Naive B cell (primary cell): ENCODE measurements around the gene WDR48. TPM values are rescaled to one million over a fixed set of nuclear protein-coding genes. Genes with fewer than 3 reads are reported as not detected.
"Not testable (repeated sequence)": the region's sequence is repeated elsewhere in the genome, so short reads cannot be mapped to it uniquely, and the experiment has no call there.

Source experiments
- ATAC-seq, 2 donors: fragments of 150-1000 bp; cut with Tn5 transposase; 2 replicates each; pipeline ENCODE4 v1.10.0; 2021; ENCODE audit warnings: low read depth in 2 of 2, mild to moderate bottlenecking in 2 of 2, moderate library complexity in 2 of 2
- DNase-seq: peaks from one replicate; pipeline ENCODE4 v3.0.0; 2022
- H3K27ac Mint-ChIP-seq, 6 donors: one replicate each; pipeline ENCODE4 v1.8.0; 2020 to 2022; ENCODE audit warnings: mild to moderate bottlenecking in 6 of 6, mixed read lengths in 6 of 6, moderate library complexity in 5 of 6, inconsistent platforms in 2 of 6
- H3K27me3 Mint-ChIP-seq, 3 donors: one replicate each; pipeline ENCODE4 v1.8.0; 2021 to 2022; ENCODE audit warnings: mixed read lengths in 3 of 3, mild to moderate bottlenecking in 1 of 3
- H3K36me3 Mint-ChIP-seq, 2 donors: one replicate each; pipeline ENCODE4 v1.8.0; 2020 to 2022; ENCODE audit warnings: mixed read lengths in 2 of 2, inconsistent platforms in 1 of 2, mild to moderate bottlenecking in 1 of 2
- H3K4me1 Mint-ChIP-seq, 3 donors: one replicate each; pipeline ENCODE4 v1.8.0; 2020 to 2022; ENCODE audit warnings: mixed read lengths in 3 of 3, inconsistent platforms in 1 of 3, mild to moderate bottlenecking in 1 of 3, moderate library complexity in 1 of 3
- H3K4me3 Mint-ChIP-seq, 8 donors: one replicate each; pipeline ENCODE4 v1.8.0; 2020 to 2022; ENCODE audit warnings: mild to moderate bottlenecking in 8 of 8, mixed read lengths in 8 of 8, moderate library complexity in 8 of 8, inconsistent platforms in 2 of 8
- H3K9me3 Mint-ChIP-seq, 7 donors: one replicate each; pipeline ENCODE4 v1.8.0; 2020 to 2022; ENCODE audit warnings: mixed read lengths in 7 of 7, mild to moderate bottlenecking in 5 of 7, inconsistent platforms in 2 of 7, moderate library complexity in 1 of 7
- polyA plus RNA-seq, 6 donors: library from polyadenylated mRNA; unstranded; fragments of 300-500 nt; fragmentation: Illumina TruSeq; gene quantifications; one replicate each; pipeline ENCODE4 v1.2.3, GENCODE V29; 2021; ENCODE audit warnings: low read depth in 6 of 6

The WDR48 gene
- polyA plus RNA-seq, 6 donors from 2014 or later: 23.5 to 66.0 (median 54.3) TPM

GRCh38 chr3:39028546-39028945, 23.3 kb upstream of the WDR48 start:
- no peak for ATAC-seq
- no peak overlapping the region for H3K4me3 Mint-ChIP-seq

DNA sequence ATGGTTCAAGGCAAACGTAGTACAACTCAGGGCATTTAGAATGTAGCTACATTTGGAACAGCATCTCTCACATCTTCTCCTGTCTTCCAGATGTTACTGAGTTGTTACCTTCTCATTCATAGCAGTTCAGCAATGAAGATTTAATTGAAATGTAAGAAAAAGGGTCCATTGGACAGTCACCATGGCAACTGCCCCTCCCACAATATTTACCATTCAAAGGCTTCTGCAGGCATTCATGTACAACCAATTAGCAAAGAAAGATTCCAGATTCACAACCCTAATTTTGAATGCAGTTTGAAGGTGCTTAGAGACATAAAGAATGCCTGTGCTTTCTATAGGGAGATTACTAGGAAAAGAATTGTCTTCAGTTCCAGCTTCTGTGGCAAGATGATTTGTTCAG, 22.3 kb upstream of the WDR48 start:
- Mint-ChIP-seq H3K9me3 (peaks cover 0 to 9% (median 0%) of the 10 kb centered on the region in 7 donors), H3K4me1 (peaks cover 0 to 4% (median 0%) of the 10 kb centered on the region in 3 donors), H3K36me3 (peaks cover 0 to 7% of the 10 kb centered on the region in 2 donors), H3K4me3 (no peak overlapping the region), H3K27me3 (peaks cover 7 to 13% (median 9%) of the 10 kb centered on the region in 3 donors), H3K27ac (no peak overlapping the region)
- DNase-seq: no peak
- ATAC-seq: no peak

More at GRCh38 chr3:39028546-39028945, 23.3 kb upstream of the WDR48 start:
- no peaks in the 10 kb centered on the region for H3K9me3 Mint-ChIP-seq
- no peak for DNase-seq
- H3K4me1 Mint-ChIP-seq: peaks cover 0 to 4% (median 0%) of the 10 kb centered on the region in 3 donors
- no peaks in the 10 kb centered on the region for H3K36me3 Mint-ChIP-seq
- no peak overlapping the region for H3K27ac Mint-ChIP-seq
- H3K27me3 Mint-ChIP-seq: peaks cover 7 to 13% (median 9%) of the 10 kb centered on the region in 3 donors

GRCh38 chr3:39038165-39038564, 13.7 kb upstream of the WDR48 start:
- DNase-seq (no peak), ATAC-seq (no peak)
- Mint-ChIP-seq H3K4me3 (no peak overlapping the region), H3K9me3 (peaks cover 4 to 39% (median 17%) of the 10 kb centered on the region in 7 donors), H3K4me1 (no peaks in the 10 kb centered on the region), H3K27ac (no peak overlapping the region), H3K27me3 (peaks cover 10 to 48% (median 31%) of the 10 kb centered on the region in 3 donors), H3K36me3 (peaks cover 4 to 24% of the 10 kb centered on the region in 2 donors)

- Mint-ChIP-seq H3K27ac (peak overlapping the region in 1 of 6 donors; percentile 85), H3K9me3 (no peaks in the 10 kb centered on the region), H3K27me3 (no peaks in the 10 kb centered on the region), H3K4me1 (peaks cover 29 to 37% (median 32%) of the 10 kb centered on the region in 3 donors), H3K4me3 (peak overlapping the region in 2 of 8 donors; percentile 1 to 53), H3K36me3 (peaks cover 0 to 7% of the 10 kb centered on the region in 2 donors)
- DNase-seq (no peak), ATAC-seq (no peak)
Measured at GRCh38 chr3:39050029-39050428, 1.8 kb upstream of the WDR48 start.

DNA sequence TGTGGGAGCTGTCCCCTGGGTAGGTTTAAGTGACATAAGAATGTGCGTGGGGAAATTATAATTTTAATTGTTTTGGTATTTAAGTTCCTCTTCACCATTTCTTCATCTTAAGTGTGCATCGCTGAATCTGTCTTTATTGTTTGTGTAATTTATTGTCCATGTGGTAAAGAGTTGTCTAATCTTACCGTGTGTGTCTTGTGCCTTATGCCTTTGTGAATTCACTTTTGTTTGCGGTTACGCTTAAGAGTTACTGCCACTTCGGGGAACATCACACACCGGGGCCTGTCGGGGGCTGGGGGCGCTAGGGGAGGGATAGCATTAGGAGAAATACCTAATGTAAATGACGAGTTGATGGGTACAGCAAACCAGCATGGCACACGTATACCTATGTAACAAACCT, 767 bp downstream of the WDR48 start:
- Mint-ChIP-seq H3K27me3 (no peaks in the 10 kb centered on the region), H3K4me3 (peak overlapping the region; percentile 88 to 99 (median 95)), H3K27ac (peak overlapping the region; percentile 95 to 100 (median 98)), H3K9me3 (no peaks in the 10 kb centered on the region), H3K4me1 (peaks cover 44 to 50% (median 45%) of the 10 kb centered on the region in 3 donors), H3K36me3 (peaks cover 0 to 7% of the 10 kb centered on the region in 2 donors)
- ATAC-seq: no peak
- DNase-seq: no peak

DNA sequence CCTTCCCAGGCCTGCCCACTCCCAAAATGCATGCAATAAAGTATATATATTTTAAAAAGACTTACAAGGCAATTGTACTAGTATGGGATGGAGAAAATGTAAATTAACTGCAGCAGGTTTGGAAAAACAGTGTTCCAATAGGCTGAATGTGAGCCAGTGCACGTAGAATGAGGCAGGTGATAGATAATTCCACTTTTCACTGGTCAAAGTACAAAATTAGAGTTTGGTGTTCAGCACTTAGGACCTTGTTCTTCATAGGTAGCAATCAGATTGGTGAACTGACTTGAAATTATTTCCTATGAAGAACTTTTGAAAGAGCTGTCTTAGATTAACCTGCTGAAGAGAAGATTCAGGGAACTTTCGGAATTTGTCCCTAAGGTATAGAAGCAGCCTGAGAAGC, 1.9 kb downstream of the WDR48 start:
- H3K9me3 Mint-ChIP-seq: no peaks in the 10 kb centered on the region
- H3K4me1 Mint-ChIP-seq: peaks cover 53 to 57% (median 54%) of the 10 kb centered on the region in 3 donors
- H3K36me3 Mint-ChIP-seq: peaks cover 0 to 7% of the 10 kb centered on the region in 2 donors
- no peak for ATAC-seq
- peak overlapping the region in 2 of 6 donors; percentile 10 to 100 for H3K27ac Mint-ChIP-seq
- no peak for DNase-seq
- peak overlapping the region in 3 of 8 donors; percentile 49 to 90 (median 86) for H3K4me3 Mint-ChIP-seq
- H3K27me3 Mint-ChIP-seq: no peaks in the 10 kb centered on the region

DNA sequence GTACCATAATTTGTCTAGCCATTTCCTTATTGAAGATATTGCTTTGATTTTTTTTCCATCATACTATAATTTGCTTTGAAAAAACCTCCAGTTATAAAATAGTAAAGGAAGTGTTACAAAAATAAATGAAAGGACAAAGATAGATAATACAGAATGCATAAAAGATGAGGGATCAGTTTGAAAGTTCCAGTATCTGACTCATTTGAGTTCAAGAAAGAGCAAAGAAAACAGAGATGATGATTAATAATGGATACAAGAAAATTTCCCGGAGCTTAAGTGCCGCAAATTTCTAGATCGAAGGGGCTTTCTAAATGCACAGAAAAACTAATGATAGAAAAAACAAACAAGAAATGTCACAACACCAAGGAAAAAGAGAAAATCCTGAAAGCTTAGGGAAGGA, 4.3 kb downstream of the WDR48 start:
- H3K27ac Mint-ChIP-seq: peak overlapping the region in 2 of 6 donors; percentile 2 to 46
- ATAC-seq: no peak
- no peaks in the 10 kb centered on the region for H3K9me3 Mint-ChIP-seq
- peaks cover 52 to 56% (median 55%) of the 10 kb centered on the region in 3 donors for H3K4me1 Mint-ChIP-seq
- H3K36me3 Mint-ChIP-seq: peaks cover 0 to 7% of the 10 kb centered on the region in 2 donors
- DNase-seq: no peak
- peak overlapping the region in 1 of 8 donors; percentile 63 for H3K4me3 Mint-ChIP-seq
- H3K27me3 Mint-ChIP-seq: no peaks in the 10 kb centered on the region

DNA sequence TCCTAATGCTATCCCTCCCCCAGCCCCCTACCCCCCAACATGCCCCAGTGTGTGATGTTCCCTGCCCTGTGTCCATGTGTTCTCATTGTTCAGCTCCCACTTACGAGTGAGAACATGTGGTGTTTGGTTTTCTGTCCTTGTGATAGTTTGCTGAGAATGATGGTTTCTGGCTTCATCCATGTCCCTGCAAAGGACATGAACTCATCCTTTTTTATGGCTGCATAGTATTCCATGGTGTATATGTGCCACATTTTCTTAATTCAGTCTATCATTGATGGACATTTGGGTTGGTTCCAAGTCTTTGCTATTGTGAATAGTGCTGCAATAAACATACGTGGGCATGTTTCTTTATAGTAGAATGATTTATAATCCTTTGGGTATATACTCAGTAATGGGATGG, 9.4 kb downstream of the WDR48 start:
- H3K36me3 Mint-ChIP-seq, ATAC-seq, H3K27me3 Mint-ChIP-seq, H3K9me3 Mint-ChIP-seq, DNase-seq, H3K4me3 Mint-ChIP-seq: not testable (repeated sequence)
- Mint-ChIP-seq H3K4me1 (peaks cover 44 to 51% (median 48%) of the 10 kb centered on the region in 3 donors), H3K27ac (peak overlapping the region in 1 of 6 donors; percentile 19)

GRCh38 chr3:39062180-39062579, 10.4 kb downstream of the WDR48 start:
- Mint-ChIP-seq H3K36me3 (peaks cover under 1 to 8% of the 10 kb centered on the region in 2 donors), H3K27me3 (no peaks in the 10 kb centered on the region), H3K27ac (peak overlapping the region in 4 of 6 donors; percentile 30 to 81 (median 62)), H3K9me3 (peaks cover 0 to 2% (median 0%) of the 10 kb centered on the region in 7 donors), H3K4me1 (peaks cover 35 to 41% (median 39%) of the 10 kb centered on the region in 3 donors), H3K4me3 (no peak overlapping the region)
- DNase-seq: no peak
- no peak for ATAC-seq

DNA sequence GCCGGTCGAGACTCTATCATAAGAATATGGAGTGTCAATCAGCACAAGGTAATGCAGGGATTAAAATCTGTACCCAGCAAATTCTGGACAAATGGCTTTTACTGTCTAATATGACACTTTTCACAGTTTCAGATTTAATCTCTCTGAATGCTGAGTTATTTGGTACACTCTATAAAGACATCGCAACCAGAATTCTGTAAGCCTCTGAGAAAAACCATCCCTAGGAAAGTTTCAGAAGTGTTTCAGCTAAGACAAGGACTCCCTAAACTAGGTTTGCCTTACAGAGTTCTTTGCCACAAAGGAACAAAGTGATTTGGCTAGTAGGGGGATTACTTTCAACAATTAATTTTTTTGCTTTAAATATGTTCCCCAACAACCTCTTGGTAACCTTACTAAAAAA, 11.3 kb downstream of the WDR48 start:
- Mint-ChIP-seq H3K4me1 (peaks cover 31 to 36% (median 36%) of the 10 kb centered on the region in 3 donors), H3K36me3 (peaks cover 7 to 14% of the 10 kb centered on the region in 2 donors), H3K9me3 (peaks cover 0 to 2% (median 0%) of the 10 kb centered on the region in 7 donors), H3K4me3 (no peak overlapping the region), H3K27ac (peak overlapping the region in 1 of 6 donors; percentile 64), H3K27me3 (no peaks in the 10 kb centered on the region)
- no peak for ATAC-seq
- no peak for DNase-seq

DNA sequence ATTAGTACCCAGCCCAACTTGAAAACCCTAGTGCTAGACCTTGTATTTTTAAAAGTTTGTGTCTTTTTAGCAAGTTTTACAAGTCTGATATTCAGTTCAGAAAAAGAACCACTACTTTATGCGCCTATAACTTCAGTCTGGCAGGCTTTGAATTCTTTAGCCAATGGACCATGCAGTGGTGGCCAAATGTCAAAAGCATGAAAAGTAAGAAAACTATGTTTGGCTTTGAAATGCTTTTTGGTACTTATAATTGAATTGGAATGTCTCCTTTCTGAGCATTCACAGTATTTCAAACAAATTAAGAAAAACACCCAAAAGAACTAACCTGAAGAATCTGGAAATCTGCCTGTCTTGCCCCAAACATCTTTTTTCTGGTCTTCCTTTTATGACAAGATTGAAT, 12.8 kb downstream of the WDR48 start:
- H3K9me3 Mint-ChIP-seq: peaks cover 0 to 2% (median 0%) of the 10 kb centered on the region in 7 donors
- peaks cover 22 to 27% (median 22%) of the 10 kb centered on the region in 3 donors for H3K4me1 Mint-ChIP-seq
- ATAC-seq (no peak), DNase-seq (no peak)
- H3K27ac Mint-ChIP-seq: peak overlapping the region in 5 of 6 donors; percentile 49 to 84 (median 62)
- no peaks in the 10 kb centered on the region for H3K27me3 Mint-ChIP-seq
- H3K4me3 Mint-ChIP-seq: no peak overlapping the region
- peaks cover 7 to 14% of the 10 kb centered on the region in 2 donors for H3K36me3 Mint-ChIP-seq

DNA sequence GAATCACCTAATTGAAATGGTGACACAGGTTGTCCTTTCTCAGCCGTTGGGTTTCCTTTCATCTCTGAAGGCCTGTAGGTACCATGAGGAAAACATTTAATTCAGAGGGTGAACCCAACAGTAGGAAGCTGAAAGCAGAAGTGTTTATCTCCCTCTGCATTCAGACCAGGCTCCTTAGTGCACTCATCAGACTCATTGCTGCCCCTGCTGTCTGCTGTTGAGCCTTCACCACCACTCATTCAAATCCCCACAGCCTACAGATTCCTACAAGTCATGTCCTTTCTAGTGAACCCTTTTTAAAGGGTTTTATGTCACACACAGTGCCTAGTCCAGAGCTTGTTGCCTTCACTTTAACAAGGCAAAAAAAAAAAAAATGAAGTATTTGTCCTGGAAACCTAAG, 13.4 kb downstream of the WDR48 start:
- H3K27me3 Mint-ChIP-seq: no peaks in the 10 kb centered on the region
- peaks cover 9 to 16% of the 10 kb centered on the region in 2 donors for H3K36me3 Mint-ChIP-seq
- H3K4me1 Mint-ChIP-seq: peaks cover 22 to 27% (median 22%) of the 10 kb centered on the region in 3 donors
- DNase-seq (peak; percentile 51), ATAC-seq (peak; percentile 100)
- no peak overlapping the region for H3K4me3 Mint-ChIP-seq
- peaks cover 0 to 2% (median 0%) of the 10 kb centered on the region in 7 donors for H3K9me3 Mint-ChIP-seq
- peak overlapping the region in 3 of 6 donors; percentile 49 to 62 (median 53) for H3K27ac Mint-ChIP-seq

DNA sequence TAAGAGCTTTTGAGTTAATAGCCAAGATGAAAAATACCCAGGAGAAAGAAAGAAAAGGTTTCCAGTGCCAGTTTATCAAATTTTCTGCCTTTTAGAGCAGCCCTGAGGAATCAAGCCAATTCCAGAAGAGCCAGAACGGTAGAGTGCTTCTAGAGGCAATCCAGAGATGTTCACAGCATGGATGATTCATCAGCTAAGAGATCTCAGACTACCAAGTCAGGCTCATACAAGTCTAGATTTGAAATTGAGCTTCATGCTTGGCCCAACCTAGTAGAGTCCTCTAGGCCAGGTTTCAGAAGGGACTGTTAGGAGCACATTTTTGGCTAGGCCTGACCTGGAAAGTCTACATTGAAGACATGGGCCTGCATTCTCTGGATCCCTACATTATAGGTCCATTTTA, 15.5 kb downstream of the WDR48 start:
- Mint-ChIP-seq H3K9me3 (no peaks in the 10 kb centered on the region), H3K27me3 (no peaks in the 10 kb centered on the region), H3K27ac (peak overlapping the region in 1 of 6 donors; percentile 12), H3K36me3 (peaks cover 25 to 30% of the 10 kb centered on the region in 2 donors), H3K4me1 (peaks cover 13 to 17% (median 13%) of the 10 kb centered on the region in 3 donors), H3K4me3 (no peak overlapping the region)
- DNase-seq: no peak
- ATAC-seq: no peak

DNA sequence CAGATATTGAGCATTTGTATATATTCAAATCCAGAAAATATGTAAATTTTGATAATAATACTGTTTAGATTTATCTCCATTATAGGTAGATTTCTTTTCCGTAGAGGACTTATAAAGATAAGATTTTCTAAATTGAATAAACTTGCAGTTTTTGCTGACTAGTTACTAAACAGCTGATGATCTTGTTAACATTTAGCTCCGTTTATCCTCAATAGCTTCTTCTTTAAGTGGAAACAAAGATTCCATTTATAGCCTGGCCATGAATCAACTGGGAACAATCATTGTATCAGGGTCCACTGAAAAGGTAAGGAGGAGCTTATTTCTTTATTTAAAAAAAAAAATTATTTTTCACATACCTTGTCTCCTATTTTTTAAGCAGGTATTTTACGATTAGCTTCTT, 16.7 kb downstream of the WDR48 start:
- peaks cover 37 to 41% of the 10 kb centered on the region in 2 donors for H3K36me3 Mint-ChIP-seq
- H3K27me3 Mint-ChIP-seq: no peaks in the 10 kb centered on the region
- peaks cover 11 to 15% (median 11%) of the 10 kb centered on the region in 3 donors for H3K4me1 Mint-ChIP-seq
- no peaks in the 10 kb centered on the region for H3K9me3 Mint-ChIP-seq
- no peak overlapping the region for H3K27ac Mint-ChIP-seq
- ATAC-seq (no peak), DNase-seq (no peak)
- H3K4me3 Mint-ChIP-seq: no peak overlapping the region
